Activated CD4-positive, alpha-beta T cell treated with anti-CD3 and anti-CD28 coated beads for 36 hours (primary cell): ENCODE results near the gene HIGD2A. TPM values are rescaled to one million over a fixed set of nuclear protein-coding genes. Genes with fewer than 3 reads are reported as not detected.
A peak's percentile ranks its signal among the peaks of the same experiment; 100 is the strongest.

Experiments
- microRNA-seq: library from miRNA; unstranded; fragments of <30 nt; microRNA quantifications from one replicate; pipeline ENCODE4 v1.2.0, GENCODE V29; 2021; ENCODE audit warnings: borderline replicate concordance
- total RNA-seq, 2 experiments: library from RNA; stranded (reverse); gene quantifications; one replicate each; pipeline ENCODE4 v1.2.3, GENCODE V29; 2021

HIGD2A gene
- total RNA-seq, 2 experiments from 2014 or later, result 104 to 140 TPM

Small RNA genes within 50 kb of the gene (microRNA-seq; reads per million reads assigned to microRNA genes)
- gene MIR1271, result 15.2 reads per million, percentile 38 among the genes with 10 or more reads in this experiment

Other genes starting within 250 kb of the HIGD2A start
- gene SIMC1, start 150.3 kb upstream of the HIGD2A start, total RNA-seq, result 10 to 100 TPM; 24.0 to 27.6 TPM
- gene KIAA1191, start 27.0 kb upstream of the HIGD2A start, total RNA-seq, result 10 to 100 TPM; 42.2 to 52.6 TPM
- gene ARL10, start 23.3 kb upstream of the HIGD2A start, total RNA-seq, result 10 to 100 TPM; 12.3 to 15.6 TPM
- gene NOP16, start 153 bp upstream of the HIGD2A start, total RNA-seq, result 10 to 100 TPM; 54.3 to 65.4 TPM
- gene CLTB, start 27.8 kb downstream of the HIGD2A start, total RNA-seq, result 10 to 100 TPM; 39.3 to 47.8 TPM
- 10 to 100 TPM; 37.6 to 44.8 TPM for gene FAF2, start 59.6 kb downstream of the HIGD2A start, total RNA-seq
- 10 to 100 TPM; 61.6 to 62.9 TPM for gene RNF44, start 148.7 kb downstream of the HIGD2A start, total RNA-seq
- gene CDHR2, start 160.6 kb downstream of the HIGD2A start, total RNA-seq, result under 1 TPM; 0.37 to 0.61 TPM
- gene GPRIN1, start 221.4 kb downstream of the HIGD2A start, total RNA-seq, result 1 to 10 TPM; 3.8 to 4.1 TPM
- under 1 TPM; 0.46 to 0.55 TPM for gene SNCB, start 241.8 kb downstream of the HIGD2A start, total RNA-seq
- not detected for gene EIF4E1B, start 241.9 kb downstream of the HIGD2A start, total RNA-seq